ENCODE measurements around the gene ARSI.

DNA sequence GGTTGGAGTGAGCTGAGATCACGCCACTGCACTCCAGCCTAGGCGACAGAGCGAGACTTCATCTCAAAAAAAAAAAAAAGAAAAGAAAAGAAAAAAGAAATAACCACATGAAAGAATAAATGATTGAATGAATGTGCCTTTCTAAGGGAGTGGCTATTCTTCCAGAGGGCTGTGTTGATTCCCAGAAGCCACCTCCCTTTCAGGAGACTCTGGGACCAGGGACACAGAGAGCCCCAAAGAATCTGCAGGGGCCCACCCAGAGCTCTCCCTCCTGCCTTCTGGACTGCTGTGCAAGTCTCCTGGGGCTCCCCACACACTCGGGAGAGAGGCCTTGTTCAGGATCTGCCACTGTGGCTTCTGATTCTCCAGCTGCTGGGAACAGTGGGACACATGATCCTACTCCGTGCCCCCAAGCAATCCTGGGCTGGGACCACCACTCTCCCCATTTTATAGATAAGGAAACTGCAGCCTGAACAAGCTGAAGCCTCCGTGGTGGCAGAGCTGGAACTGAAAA is 36.8 kb downstream of the ARSI start:
- no peak for TF ChIP-seq NR2C2 (CRISPR knock-in tag; IDR thresholded peaks at IDR 0.05)
- TF ChIP-seq, protein P1, sequence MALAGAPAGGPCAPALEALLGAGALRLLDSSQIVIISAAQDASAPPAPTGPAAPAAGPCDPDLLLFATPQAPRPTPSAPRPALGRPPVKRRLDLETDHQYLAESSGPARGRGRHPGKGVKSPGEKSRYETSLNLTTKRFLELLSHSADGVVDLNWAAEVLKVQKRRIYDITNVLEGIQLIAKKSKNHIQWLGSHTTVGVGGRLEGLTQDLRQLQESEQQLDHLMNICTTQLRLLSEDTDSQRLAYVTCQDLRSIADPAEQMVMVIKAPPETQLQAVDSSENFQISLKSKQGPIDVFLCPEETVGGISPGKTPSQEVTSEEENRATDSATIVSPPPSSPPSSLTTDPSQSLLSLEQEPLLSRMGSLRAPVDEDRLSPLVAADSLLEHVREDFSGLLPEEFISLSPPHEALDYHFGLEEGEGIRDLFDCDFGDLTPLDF (CRISPR knock-in tag; IDR thresholded peaks at IDR 0.05): no peak
- TF ChIP-seq, protein P2, sequence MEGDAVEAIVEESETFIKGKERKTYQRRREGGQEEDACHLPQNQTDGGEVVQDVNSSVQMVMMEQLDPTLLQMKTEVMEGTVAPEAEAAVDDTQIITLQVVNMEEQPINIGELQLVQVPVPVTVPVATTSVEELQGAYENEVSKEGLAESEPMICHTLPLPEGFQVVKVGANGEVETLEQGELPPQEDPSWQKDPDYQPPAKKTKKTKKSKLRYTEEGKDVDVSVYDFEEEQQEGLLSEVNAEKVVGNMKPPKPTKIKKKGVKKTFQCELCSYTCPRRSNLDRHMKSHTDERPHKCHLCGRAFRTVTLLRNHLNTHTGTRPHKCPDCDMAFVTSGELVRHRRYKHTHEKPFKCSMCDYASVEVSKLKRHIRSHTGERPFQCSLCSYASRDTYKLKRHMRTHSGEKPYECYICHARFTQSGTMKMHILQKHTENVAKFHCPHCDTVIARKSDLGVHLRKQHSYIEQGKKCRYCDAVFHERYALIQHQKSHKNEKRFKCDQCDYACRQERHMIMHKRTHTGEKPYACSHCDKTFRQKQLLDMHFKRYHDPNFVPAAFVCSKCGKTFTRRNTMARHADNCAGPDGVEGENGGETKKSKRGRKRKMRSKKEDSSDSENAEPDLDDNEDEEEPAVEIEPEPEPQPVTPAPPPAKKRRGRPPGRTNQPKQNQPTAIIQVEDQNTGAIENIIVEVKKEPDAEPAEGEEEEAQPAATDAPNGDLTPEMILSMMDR (IDR thresholded peaks at IDR 0.05): no peak
- TF ChIP-seq ELF4 (CRISPR knock-in tag; IDR thresholded peaks at IDR 0.05; ENCODE audit: low read depth): no peak
- TF ChIP-seq CREB1 (CRISPR knock-in tag; IDR thresholded peaks at IDR 0.05): no peak
- TF ChIP-seq, protein P3, sequence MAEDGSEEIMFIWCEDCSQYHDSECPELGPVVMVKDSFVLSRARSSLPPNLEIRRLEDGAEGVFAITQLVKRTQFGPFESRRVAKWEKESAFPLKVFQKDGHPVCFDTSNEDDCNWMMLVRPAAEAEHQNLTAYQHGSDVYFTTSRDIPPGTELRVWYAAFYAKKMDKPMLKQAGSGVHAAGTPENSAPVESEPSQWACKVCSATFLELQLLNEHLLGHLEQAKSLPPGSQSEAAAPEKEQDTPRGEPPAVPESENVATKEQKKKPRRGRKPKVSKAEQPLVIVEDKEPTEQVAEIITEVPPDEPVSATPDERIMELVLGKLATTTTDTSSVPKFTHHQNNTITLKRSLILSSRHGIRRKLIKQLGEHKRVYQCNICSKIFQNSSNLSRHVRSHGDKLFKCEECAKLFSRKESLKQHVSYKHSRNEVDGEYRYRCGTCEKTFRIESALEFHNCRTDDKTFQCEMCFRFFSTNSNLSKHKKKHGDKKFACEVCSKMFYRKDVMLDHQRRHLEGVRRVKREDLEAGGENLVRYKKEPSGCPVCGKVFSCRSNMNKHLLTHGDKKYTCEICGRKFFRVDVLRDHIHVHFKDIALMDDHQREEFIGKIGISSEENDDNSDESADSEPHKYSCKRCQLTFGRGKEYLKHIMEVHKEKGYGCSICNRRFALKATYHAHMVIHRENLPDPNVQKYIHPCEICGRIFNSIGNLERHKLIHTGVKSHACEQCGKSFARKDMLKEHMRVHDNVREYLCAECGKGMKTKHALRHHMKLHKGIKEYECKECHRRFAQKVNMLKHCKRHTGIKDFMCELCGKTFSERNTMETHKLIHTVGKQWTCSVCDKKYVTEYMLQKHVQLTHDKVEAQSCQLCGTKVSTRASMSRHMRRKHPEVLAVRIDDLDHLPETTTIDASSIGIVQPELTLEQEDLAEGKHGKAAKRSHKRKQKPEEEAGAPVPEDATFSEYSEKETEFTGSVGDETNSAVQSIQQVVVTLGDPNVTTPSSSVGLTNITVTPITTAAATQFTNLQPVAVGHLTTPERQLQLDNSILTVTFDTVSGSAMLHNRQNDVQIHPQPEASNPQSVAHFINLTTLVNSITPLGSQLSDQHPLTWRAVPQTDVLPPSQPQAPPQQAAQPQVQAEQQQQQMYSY (CRISPR knock-in tag; IDR thresholded peaks at IDR 0.05): no peak
- TF ChIP-seq, protein P4, sequence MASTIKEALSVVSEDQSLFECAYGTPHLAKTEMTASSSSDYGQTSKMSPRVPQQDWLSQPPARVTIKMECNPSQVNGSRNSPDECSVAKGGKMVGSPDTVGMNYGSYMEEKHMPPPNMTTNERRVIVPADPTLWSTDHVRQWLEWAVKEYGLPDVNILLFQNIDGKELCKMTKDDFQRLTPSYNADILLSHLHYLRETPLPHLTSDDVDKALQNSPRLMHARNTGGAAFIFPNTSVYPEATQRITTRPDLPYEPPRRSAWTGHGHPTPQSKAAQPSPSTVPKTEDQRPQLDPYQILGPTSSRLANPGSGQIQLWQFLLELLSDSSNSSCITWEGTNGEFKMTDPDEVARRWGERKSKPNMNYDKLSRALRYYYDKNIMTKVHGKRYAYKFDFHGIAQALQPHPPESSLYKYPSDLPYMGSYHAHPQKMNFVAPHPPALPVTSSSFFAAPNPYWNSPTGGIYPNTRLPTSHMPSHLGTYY (CRISPR knock-in tag; IDR thresholded peaks at IDR 0.05): no peak
- no peak for TF ChIP-seq HMGA2 (CRISPR knock-in tag; IDR thresholded peaks at IDR 0.05)
- no peak for TF ChIP-seq ZNF138 (CRISPR knock-in tag; conservative IDR thresholded peaks at IDR 0.05)
- TF ChIP-seq ZNF232 (CRISPR knock-in tag; IDR thresholded peaks at IDR 0.05): no peak
- no peak for TF ChIP-seq FOXK1 (CRISPR knock-in tag; IDR thresholded peaks at IDR 0.05)
- TF ChIP-seq GABPB1 (CRISPR knock-in tag; IDR thresholded peaks at IDR 0.05): no peak
- TF ChIP-seq, protein P5, sequence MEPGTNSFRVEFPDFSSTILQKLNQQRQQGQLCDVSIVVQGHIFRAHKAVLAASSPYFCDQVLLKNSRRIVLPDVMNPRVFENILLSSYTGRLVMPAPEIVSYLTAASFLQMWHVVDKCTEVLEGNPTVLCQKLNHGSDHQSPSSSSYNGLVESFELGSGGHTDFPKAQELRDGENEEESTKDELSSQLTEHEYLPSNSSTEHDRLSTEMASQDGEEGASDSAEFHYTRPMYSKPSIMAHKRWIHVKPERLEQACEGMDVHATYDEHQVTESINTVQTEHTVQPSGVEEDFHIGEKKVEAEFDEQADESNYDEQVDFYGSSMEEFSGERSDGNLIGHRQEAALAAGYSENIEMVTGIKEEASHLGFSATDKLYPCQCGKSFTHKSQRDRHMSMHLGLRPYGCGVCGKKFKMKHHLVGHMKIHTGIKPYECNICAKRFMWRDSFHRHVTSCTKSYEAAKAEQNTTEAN (CRISPR knock-in tag; IDR thresholded peaks at IDR 0.05): no peak
- TF ChIP-seq, protein P6, sequence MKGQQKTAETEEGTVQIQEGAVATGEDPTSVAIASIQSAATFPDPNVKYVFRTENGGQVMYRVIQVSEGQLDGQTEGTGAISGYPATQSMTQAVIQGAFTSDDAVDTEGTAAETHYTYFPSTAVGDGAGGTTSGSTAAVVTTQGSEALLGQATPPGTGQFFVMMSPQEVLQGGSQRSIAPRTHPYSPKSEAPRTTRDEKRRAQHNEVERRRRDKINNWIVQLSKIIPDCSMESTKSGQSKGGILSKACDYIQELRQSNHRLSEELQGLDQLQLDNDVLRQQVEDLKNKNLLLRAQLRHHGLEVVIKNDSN (CRISPR knock-in tag; IDR thresholded peaks at IDR 0.05): no peak
